ENCODE data around the gene FGF9.

Gene FGF9

GRCh38 chr13:21730186-21730880 is 59.5 kb downstream of the FGF9 start:
- Histone ChIP-seq H3K4me1 (no peaks in the 10 kb centered on the region), H3K36me3 (ENCODE audit: control insufficient read depth, insufficient read depth, low read length) (no peaks in the 10 kb centered on the region), H2AFZ (no peak overlapping the region), H3K27me3 (ENCODE audit: control insufficient read depth, insufficient read depth, low read length) (no peaks in the 10 kb centered on the region), H3K79me2 (no peaks in the 10 kb centered on the region), H3K9ac (no peak overlapping the region), H3K4me2 (ENCODE audit: low read length) (no peak overlapping the region), H3K27ac (no peak overlapping the region), H3K9me3 (ENCODE audit: control insufficient read depth, low read length) (no peaks in the 10 kb centered on the region), H3K4me3 (ENCODE audit: low read depth, low read length) (no peak overlapping the region)
- TF ChIP-seq, protein P1, sequence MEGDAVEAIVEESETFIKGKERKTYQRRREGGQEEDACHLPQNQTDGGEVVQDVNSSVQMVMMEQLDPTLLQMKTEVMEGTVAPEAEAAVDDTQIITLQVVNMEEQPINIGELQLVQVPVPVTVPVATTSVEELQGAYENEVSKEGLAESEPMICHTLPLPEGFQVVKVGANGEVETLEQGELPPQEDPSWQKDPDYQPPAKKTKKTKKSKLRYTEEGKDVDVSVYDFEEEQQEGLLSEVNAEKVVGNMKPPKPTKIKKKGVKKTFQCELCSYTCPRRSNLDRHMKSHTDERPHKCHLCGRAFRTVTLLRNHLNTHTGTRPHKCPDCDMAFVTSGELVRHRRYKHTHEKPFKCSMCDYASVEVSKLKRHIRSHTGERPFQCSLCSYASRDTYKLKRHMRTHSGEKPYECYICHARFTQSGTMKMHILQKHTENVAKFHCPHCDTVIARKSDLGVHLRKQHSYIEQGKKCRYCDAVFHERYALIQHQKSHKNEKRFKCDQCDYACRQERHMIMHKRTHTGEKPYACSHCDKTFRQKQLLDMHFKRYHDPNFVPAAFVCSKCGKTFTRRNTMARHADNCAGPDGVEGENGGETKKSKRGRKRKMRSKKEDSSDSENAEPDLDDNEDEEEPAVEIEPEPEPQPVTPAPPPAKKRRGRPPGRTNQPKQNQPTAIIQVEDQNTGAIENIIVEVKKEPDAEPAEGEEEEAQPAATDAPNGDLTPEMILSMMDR (IDR thresholded peaks at IDR 0.05), result no peak

DNA sequence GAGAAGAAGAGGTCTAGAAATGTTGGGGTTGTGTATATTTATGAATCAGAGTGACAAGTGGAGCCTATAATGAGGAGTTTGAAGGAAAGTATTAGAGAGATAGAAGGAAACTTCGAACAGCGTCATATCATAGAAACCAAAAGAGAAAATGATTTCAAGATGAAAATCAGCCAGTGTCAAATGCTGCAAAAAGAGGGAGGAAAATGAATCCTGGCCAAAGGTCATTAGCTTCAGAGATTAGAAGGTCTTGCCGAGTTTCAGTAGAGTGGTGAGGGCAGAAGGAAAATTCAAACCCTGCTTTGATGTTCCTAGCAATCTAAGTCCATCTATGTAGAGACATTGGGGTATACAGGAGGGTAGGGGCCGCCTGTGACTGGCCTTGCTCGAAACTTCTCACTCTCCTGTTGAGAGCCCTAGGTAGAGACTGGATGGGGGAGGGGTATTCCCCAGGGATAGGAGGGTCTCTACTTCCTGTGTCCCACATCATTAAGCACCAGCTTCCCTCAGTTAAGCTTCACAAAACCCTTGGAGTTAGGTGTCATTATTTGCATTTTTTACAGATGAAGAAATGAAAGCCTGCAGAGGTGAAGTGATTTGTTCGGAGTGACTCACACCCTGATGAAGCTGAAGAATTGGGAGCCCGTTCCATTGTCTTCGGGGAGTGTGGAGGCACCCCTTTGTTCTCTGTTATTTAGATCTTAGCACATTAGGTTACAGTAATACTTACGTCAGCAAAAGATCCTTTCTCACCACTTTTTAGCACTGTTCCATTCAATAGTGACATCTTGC is 62.8 kb downstream of the FGF9 start:
- Histone ChIP-seq H3K79me2 (no peaks in the 10 kb centered on the region), H2AFZ (no peak overlapping the region), H3K4me2 (ENCODE audit: low read length) (no peak overlapping the region), H3K4me1 (no peaks in the 10 kb centered on the region), H3K36me3 (ENCODE audit: control insufficient read depth, insufficient read depth, low read length) (no peaks in the 10 kb centered on the region), H3K27ac (no peak overlapping the region), H3K9ac (no peak overlapping the region), H3K27me3 (ENCODE audit: control insufficient read depth, insufficient read depth, low read length) (no peaks in the 10 kb centered on the region), H3K4me3 (ENCODE audit: low read depth, low read length) (no peak overlapping the region), H3K9me3 (ENCODE audit: control insufficient read depth, low read length) (no peaks in the 10 kb centered on the region)
- TF ChIP-seq, protein P1 (IDR thresholded peaks at IDR 0.05), result no peak

DNA sequence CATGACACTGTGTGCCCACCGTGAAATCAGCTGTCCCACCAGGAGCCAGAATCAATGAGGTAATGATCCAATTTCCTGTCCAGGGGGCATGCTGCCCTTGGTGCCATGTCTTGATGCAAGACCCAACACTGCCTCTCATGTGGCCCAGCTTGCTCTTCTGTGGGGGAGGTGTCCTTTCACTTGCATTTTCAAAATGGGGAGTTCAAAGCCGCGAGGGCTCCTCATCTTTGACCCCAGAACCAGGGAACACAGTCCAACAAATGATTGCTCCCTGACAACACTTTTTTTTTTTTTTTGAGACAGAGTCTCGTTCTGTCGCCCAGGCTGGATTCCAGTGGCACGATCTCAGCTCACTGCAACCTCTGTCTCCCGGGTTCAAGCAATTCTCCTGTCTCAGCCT is 64.1 kb downstream of the FGF9 start:
- no peaks in the 10 kb centered on the region for H3K79me2 ChIP-seq
- H3K9ac ChIP-seq, result no peak overlapping the region
- no peak overlapping the region for H3K27ac ChIP-seq

DNA sequence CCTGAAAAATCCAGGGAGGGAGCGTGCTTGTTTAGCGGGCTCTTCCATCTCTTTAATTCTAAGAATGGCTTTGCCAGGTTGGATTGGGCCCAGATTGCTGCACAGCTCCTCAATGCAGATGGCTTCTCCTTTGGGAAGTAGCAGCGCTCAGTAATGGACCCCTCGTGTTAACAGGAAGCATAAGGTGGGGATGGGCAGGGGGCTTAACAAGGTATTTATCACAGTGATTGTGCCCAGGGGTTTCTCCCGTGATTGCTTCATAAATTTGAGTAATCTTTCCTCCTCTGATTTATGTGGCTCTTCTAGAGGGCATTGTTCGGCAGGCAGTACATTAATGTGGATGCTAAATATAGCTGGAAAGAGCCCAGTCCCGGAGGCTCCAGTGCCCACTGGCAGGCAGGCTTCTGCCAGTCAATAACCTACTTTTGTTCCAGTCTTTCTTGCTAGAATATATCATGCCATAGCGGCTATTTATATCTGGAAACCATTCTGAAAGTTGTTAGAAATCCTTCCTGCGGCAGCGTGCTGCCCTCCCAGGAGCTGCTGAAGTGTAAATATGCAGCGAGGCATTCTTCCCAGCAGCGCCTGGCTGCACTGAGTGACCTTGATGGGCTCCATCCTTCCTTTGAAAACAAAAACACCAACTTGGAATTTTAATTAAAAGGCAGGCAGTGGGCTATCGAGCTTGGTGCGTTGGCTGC is 65.0 kb downstream of the FGF9 start:
- no peaks in the 10 kb centered on the region for H3K27me3 ChIP-seq (ENCODE audit: control insufficient read depth, insufficient read depth, low read length)
- TF ChIP-seq, protein P1 (IDR thresholded peaks at IDR 0.05), result no peak
- no peaks in the 10 kb centered on the region for H3K9me3 ChIP-seq (ENCODE audit: control insufficient read depth, low read length)
- no peak overlapping the region for H3K4me3 ChIP-seq (ENCODE audit: low read depth, low read length)
- no peaks in the 10 kb centered on the region for H3K79me2 ChIP-seq
- H3K4me1 ChIP-seq, result no peaks in the 10 kb centered on the region
- no peak overlapping the region for H3K9ac ChIP-seq
- H3K36me3 ChIP-seq (ENCODE audit: control insufficient read depth, insufficient read depth, low read length), result no peaks in the 10 kb centered on the region
- no peak overlapping the region for H3K4me2 ChIP-seq (ENCODE audit: low read length)
- peak overlapping the region; percentile 33 for H2AFZ ChIP-seq
- H3K27ac ChIP-seq, result no peak overlapping the region

More for the DNA sequence above, 64.1 kb downstream of the FGF9 start:
- TF ChIP-seq, protein P1 (IDR thresholded peaks at IDR 0.05), result no peak
- no peaks in the 10 kb centered on the region for H3K27me3 ChIP-seq (ENCODE audit: control insufficient read depth, insufficient read depth, low read length)
- H3K4me1 ChIP-seq, result no peaks in the 10 kb centered on the region
- H2AFZ ChIP-seq, result no peak overlapping the region
- no peak overlapping the region for H3K4me3 ChIP-seq (ENCODE audit: low read depth, low read length)
- H3K36me3 ChIP-seq (ENCODE audit: control insufficient read depth, insufficient read depth, low read length), result no peaks in the 10 kb centered on the region
- H3K4me2 ChIP-seq (ENCODE audit: low read length), result no peak overlapping the region
- H3K9me3 ChIP-seq (ENCODE audit: control insufficient read depth, low read length), result no peaks in the 10 kb centered on the region

Measured in parathyroid adenoma (tissue), 2 donors.